Prostate gland (tissue), 2 donors: Measurements from ENCODE around the gene EPOP. TPM values are rescaled to one million over a fixed set of nuclear protein-coding genes. Genes with fewer than 3 reads are reported as not detected.

Experiments
- DNase-seq: peaks from one replicate; pipeline ENCODE4 v3.0.0-alpha.2; 2019; ENCODE audit warnings: low spot score
- H3K27ac ChIP-seq, 2 donors: fragments of 200-600 bp; sonication (generic); 2 replicates each; pipeline ENCODE4 v1.5.1; 2017 to 2019
- H3K27me3 ChIP-seq: fragments of 200-600 bp; sonication (generic); replicated peaks from 2 replicates; pipeline ENCODE4 v1.5.1; 2019; ENCODE audit not compliant: insufficient read depth
- H3K36me3 ChIP-seq, 2 donors: fragments of 200-600 bp; sonication (generic); 1 replicate in 1 of 2; 2 replicates in 1 of 2; pipeline versions ENCODE4 v1.5.1 to v1.8.1; 2017 to 2019
- H3K4me1 ChIP-seq: fragments of 200-600 bp; sonication (generic); replicated peaks from 2 replicates; pipeline ENCODE4 v1.5.1; 2019
- H3K4me3 ChIP-seq, 2 donors: fragments of 200-600 bp; sonication (generic); 2 replicates each; pipeline ENCODE4 v1.5.1; 2017 to 2019
- H3K9me3 ChIP-seq: fragments of 200-600 bp; sonication (generic); 2 replicates; pipeline ENCODE4 v1.5.1; 2017
- CTCF ChIP-seq, 4 experiments: fragments of 200-600 bp in 2 of 4; fragments of 450-650 bp in 2 of 4; sonication (generic) in 2 of 4; IDR thresholded peaks; 1 replicate in 3 of 4; 2 replicates in 1 of 4; pipeline ENCODE4 v1.5.1; 2016 to 2019; ENCODE audit warnings: antibody characterized with exemption in 4 of 4, mild to moderate bottlenecking in 2 of 4, moderate library complexity in 2 of 4
- POLR2A ChIP-seq: fragments of 450-650 bp; IDR thresholded peaks from one replicate; pipeline ENCODE4 v1.6.1; 2016; ENCODE audit warnings: antibody characterized with exemption, mild to moderate bottlenecking
- POLR2AphosphoS5 ChIP-seq: sonication (generic); formaldehyde crosslinking; IDR thresholded peaks from one replicate; pipeline ENCODE4 v1.6.1; 2017; ENCODE audit warnings: antibody characterized with exemption
- WGBS: methylation state at CpG from one replicate; pipeline ENCODE4 v1.1.5; 2018; 5-methylcytosine and 5-hydroxymethylcytosine counted together
- intact Hi-C: fragments of 100-400 bp; cut with DNase I; formaldehyde crosslinking; loops from one replicate; pipeline ENCODE4 v1.14.2; 2022
- total RNA-seq, 2 donors: library from RNA; depleted of rRNA; stranded (reverse); fragments of >200 nt; gene quantifications; one replicate each; pipeline ENCODE4 v1.1.0, GENCODE V29; 2016

Gene EPOP
- total RNA-seq, 2 donors from 2014 or later: 4.1 to 11.0 TPM

DNA sequence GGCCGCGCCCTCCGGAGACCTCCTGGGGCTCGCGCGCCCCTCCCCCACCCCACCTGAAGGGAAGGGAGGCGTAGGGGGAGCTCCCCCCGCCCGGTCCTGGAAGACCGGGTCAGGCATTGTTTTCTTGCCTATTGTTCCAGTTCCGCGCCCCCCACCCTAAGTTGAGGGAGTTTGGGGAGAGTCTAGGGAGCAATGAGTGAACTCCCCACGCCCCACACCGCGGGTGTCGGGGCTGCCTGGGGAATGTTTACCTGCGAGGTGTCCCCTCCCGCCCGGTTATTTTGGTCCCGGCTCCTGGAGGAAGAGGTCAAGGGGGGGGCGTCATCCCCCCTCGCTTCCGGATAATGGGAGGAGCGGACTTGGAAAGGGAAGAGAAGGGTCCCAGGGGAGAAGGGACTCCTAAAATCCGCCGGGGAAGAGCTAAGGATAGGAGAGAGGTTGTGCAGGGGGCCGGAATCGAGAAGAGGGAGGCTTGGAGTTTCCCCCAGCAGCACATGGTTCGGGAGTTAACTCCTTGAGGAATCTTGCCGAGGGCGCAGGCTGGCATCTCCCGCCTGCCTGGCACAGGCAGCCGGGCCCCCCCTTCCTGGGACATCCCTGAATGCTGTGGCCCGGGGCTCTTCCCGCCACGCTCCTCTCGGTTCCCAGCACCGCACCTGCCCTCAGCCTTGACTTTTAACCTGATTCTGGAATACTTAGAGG, 31.2 kb upstream of the EPOP start:
- no peaks in the 10 kb centered on the region for H3K9me3 ChIP-seq
- peak overlapping the region; percentile 96 to 98 for H3K27ac ChIP-seq
- TF ChIP-seq POLR2AphosphoS5 (no peak), CTCF (IDR thresholded peaks at IDR 0.05) (no peak), POLR2A (no peak)
- no peaks in the 10 kb centered on the region for H3K27me3 ChIP-seq
- peak; percentile 49 for DNase-seq
- H3K36me3 ChIP-seq: peaks cover 0 to 4% of the 10 kb centered on the region in 2 donors
- intact Hi-C loops: loop anchor here (1.0 kb wide), 1 partner anchor 24 kb away; the partner anchor contains the start of gene CISD3
- WGBS: under 1% methylated on average over 27 of the region's 38 CpGs
- peaks cover 4% of the 10 kb centered on the region for H3K4me1 ChIP-seq
- peak overlapping the region; percentile 86 to 98 for H3K4me3 ChIP-seq

DNA sequence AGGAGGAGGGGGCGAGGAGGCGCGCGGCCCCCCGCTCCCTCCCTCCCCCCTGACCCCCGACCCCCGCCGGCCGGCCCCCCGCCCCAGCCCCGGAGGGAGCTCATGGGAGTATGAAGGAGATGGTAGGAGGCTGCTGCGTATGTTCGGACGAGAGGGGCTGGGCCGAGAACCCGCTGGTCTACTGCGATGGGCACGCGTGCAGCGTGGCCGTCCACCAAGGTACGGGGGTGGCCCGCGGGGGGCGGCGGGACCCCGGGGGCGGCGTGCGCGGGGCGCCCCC, 30.7 kb upstream of the EPOP start:
- DNase-seq: no peak
- peak overlapping the region; percentile 96 to 98 for H3K27ac ChIP-seq
- no peaks in the 10 kb centered on the region for H3K9me3 ChIP-seq
- H3K27me3 ChIP-seq: no peaks in the 10 kb centered on the region
- WGBS: under 1% methylated on average over 14 of the region's 32 CpGs
- H3K4me1 ChIP-seq: peaks cover 4% of the 10 kb centered on the region
- H3K36me3 ChIP-seq: peaks cover 0 to 4% of the 10 kb centered on the region in 2 donors
- intact Hi-C loops: loop anchor here (1.0 kb wide), 1 partner anchor 25 kb away; the partner anchor contains the start of gene CISD3
- TF ChIP-seq POLR2A (no peak), POLR2AphosphoS5 (no peak)
- H3K4me3 ChIP-seq: peak overlapping the region; percentile 86 to 98

DNA sequence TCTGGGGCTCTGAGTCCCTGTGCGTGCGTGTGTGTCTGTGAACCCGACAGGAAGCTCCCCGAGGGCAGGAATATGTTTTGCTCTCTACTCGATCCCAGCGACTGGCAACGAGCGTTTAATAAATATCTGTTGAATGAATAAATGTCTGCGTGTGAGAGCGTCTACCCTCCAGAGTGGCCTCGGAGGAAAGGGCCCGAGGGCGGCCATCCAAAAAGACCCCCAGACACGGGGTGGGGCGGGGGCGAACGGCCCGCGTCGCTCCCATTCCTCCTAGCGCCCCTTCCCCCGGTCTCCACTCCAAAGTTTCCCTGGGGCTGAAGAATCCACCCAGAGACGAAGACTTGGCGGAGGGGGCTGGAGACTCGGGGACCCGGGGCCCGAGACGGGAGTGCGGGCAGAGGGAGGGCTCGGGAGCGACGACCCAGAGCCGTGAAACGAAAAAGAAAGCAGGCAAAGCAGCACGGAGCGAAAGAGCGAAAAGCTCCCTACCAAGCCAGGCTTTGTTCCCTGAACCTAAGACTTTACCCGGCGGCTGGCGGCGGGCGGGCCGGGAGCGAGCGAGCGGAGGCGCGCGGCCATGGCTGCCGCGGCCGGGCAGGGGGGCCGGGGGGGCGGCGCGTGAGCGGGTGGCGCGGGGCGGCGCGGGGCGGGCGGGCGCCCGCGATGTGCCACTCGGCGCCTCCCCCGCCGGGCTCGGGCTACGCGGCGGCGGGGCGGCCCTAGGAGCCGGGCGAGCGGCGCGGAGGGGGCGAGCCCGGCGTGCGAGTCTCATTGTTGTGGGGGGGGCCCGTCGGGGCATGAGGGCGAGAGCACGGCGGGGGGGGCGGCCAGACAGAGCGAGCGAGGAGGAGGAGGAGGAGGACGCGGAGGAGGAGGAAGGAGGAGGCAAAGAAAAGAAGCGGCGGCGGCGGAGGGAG, 30.1 kb upstream of the EPOP start, which contains the start of gene MLLT6:
Gene MLLT6, plus strand, starts transcription at position 668 of the 917 bp plus-strand sequence. CDS start 360 bp downstream, outside the sequence.
- WGBS: under 1% methylated on average over 99 of the region's 100 CpGs
- TF ChIP-seq POLR2A (peak; percentile 53), CTCF (IDR thresholded peaks at IDR 0.05) (no peak), POLR2AphosphoS5 (peak; percentile 51)
- H3K9me3 ChIP-seq: no peaks in the 10 kb centered on the region
- peak; percentile 72 for DNase-seq
- peak within 1 kb of the TSS; percentile 96 to 98 for H3K27ac ChIP-seq
- intact Hi-C loops: loop anchor here (1.0 kb wide), 1 partner anchor 25 kb away; the partner anchor contains the start of gene CISD3
- H3K4me3 ChIP-seq: peak within 1 kb of the TSS; percentile 86 to 98
- no peaks in the 10 kb centered on the region for H3K27me3 ChIP-seq
- peaks cover 4% of the 10 kb centered on the region for H3K4me1 ChIP-seq
- peaks cover 0 to 4% of the 10 kb centered on the region in 2 donors for H3K36me3 ChIP-seq

GRCh38 chr17:38703742-38704605, 29.2 kb upstream of the EPOP start:
- peak; percentile 91 for DNase-seq
- Histone ChIP-seq H3K27ac (peak overlapping the region; percentile 96 to 98), H3K27me3 (no peaks in the 10 kb centered on the region), H3K36me3 (peaks cover 0 to 3% of the 10 kb centered on the region in 2 donors), H3K4me3 (peak overlapping the region; percentile 86 to 98), H3K4me1 (peaks cover 4% of the 10 kb centered on the region), H3K9me3 (no peaks in the 10 kb centered on the region)
- intact Hi-C loops: no loop called here
- under 1% methylated on average over 49 of the region's 50 CpGs for WGBS
- TF ChIP-seq POLR2AphosphoS5 (peak; percentile 89), CTCF (IDR thresholded peaks at IDR 0.05) (peak in 1 of 4 experiments; percentile 11), POLR2A (peak; percentile 44)
